ENCODE measurements around the gene ATXN7L3. TPM values are rescaled to one million over a fixed set of nuclear protein-coding genes. Genes with fewer than 3 reads are reported as not detected.
A peak's percentile ranks its signal among the peaks of the same experiment; 100 is the strongest.

The ATXN7L3 gene
- total RNA-seq, 1 experiment from 2014 or later, result 86.7 TPM

GRCh38 chr17:44191941-44192496 is 7.7 kb downstream of the ATXN7L3 start:
- Histone ChIP-seq H3K79me2 (ENCODE audit: insufficient read depth, low read length) (peaks cover 13% of the 10 kb centered on the region), H3K27me3 (ENCODE audit: insufficient read depth, low read length) (no peaks in the 10 kb centered on the region), H3K9ac (ENCODE audit: low read length) (no peak overlapping the region), H2AFZ (ENCODE audit: low read depth, low read length, poor library complexity, severe bottlenecking) (no peak overlapping the region), H3K9me2 (ENCODE audit: insufficient read depth) (no peaks in the 10 kb centered on the region), H3K4me1 (ENCODE audit: control insufficient read depth in 1 of 2, insufficient read depth in 2 of 2, low read length in 2 of 2) (peaks cover 4 to 15% of the 10 kb centered on the region in 2 experiments; a peak in 3 of 4 replicates), H4K20me1 (ENCODE audit: insufficient read depth) (no peaks in the 10 kb centered on the region), H3K4me2 (ENCODE audit: low read length) (no peak overlapping the region), H3K9me3 (ENCODE audit: control insufficient read depth in 1 of 2, insufficient read depth in 1 of 2, low read depth in 1 of 2, low read length in 2 of 2) (no peaks in the 10 kb centered on the region), H3K27ac (ENCODE audit: low read depth, low read length) (no peak overlapping the region), H3K4me3 (replicated peaks in 1 of 2; ENCODE audit: low read depth in 1 of 2, low read length in 2 of 2) (no peak overlapping the region), H3K36me3 (ENCODE audit: control insufficient read depth in 1 of 2, insufficient read depth in 2 of 2, low read length in 2 of 2) (peaks cover 20 to 32% of the 10 kb centered on the region in 2 experiments)
- no TSS peak for BruUV-seq (replicated peaks)
- RAD21 ChIA-PET (ENCODE audit: low non-redundant PET in 1 of 2, low total read pairs in 2 of 2, uncharacterized antibody in 2 of 2, unreplicated experiment in 2 of 2), result no interaction called here
- POLR2A ChIA-PET, result interaction anchor here (0.7 kb wide), 1 partner anchor 460 kb away, joined by 3 read pairs; no protein-coding TSS in a partner anchor
- CTCF ChIA-PET, result no interaction called here
- ATAC-seq, result peak; percentile 37; the same call in 1 of the 2 replicates
- DNase-seq (ENCODE audit: low read depth, low spot score), result no peak
- TF ChIP-seq POLR2A (IDR thresholded peaks at IDR 0.05; ENCODE audit: borderline replicate concordance, extremely low read depth, insufficient read depth, insufficient read length) (peak; percentile 27), SRF (IDR thresholded peaks at IDR 0.05; ENCODE audit: low read depth) (no peak), POLR2AphosphoS5 (IDR thresholded peaks at IDR 0.05; ENCODE audit: low read depth, low read length) (peak; percentile 14)
- intact Hi-C loops (cut with micrococcal nuclease), result no loop called here

GRCh38 chr17:44191369-44191768 is 8.3 kb downstream of the ATXN7L3 start:
- Histone ChIP-seq H3K4me3 (replicated peaks in 1 of 2; ENCODE audit: low read depth in 1 of 2, low read length in 2 of 2) (no peak overlapping the region), H3K4me2 (ENCODE audit: low read length) (no peak overlapping the region), H3K27me3 (ENCODE audit: insufficient read depth, low read length) (no peaks in the 10 kb centered on the region), H3K36me3 (ENCODE audit: control insufficient read depth in 1 of 2, insufficient read depth in 2 of 2, low read length in 2 of 2) (peaks cover 20 to 28% of the 10 kb centered on the region in 2 experiments), H2AFZ (ENCODE audit: low read depth, low read length, poor library complexity, severe bottlenecking) (no peak overlapping the region), H3K9me2 (ENCODE audit: insufficient read depth) (no peaks in the 10 kb centered on the region), H3K79me2 (ENCODE audit: insufficient read depth, low read length) (peaks cover 13% of the 10 kb centered on the region), H4K20me1 (ENCODE audit: insufficient read depth) (no peaks in the 10 kb centered on the region), H3K27ac (ENCODE audit: low read depth, low read length) (no peak overlapping the region), H3K4me1 (ENCODE audit: control insufficient read depth in 1 of 2, insufficient read depth in 2 of 2, low read length in 2 of 2) (peaks cover 4 to 15% of the 10 kb centered on the region in 2 experiments; a peak in 3 of 4 replicates), H3K9ac (ENCODE audit: low read length) (no peak overlapping the region), H3K9me3 (ENCODE audit: control insufficient read depth in 1 of 2, insufficient read depth in 1 of 2, low read depth in 1 of 2, low read length in 2 of 2) (no peaks in the 10 kb centered on the region)
- BruUV-seq (replicated peaks), result no TSS peak
- ChIA-PET POLR2A (no interaction called here), CTCF (no interaction called here), RAD21 (ENCODE audit: low non-redundant PET in 1 of 2, low total read pairs in 2 of 2, uncharacterized antibody in 2 of 2, unreplicated experiment in 2 of 2) (no interaction called here)
- TF ChIP-seq ZNF274 (IDR thresholded peaks at IDR 0.05; ENCODE audit: low read depth, low read length) (no peak), CTCF (IDR thresholded peaks at IDR 0.05 in 2 of 3, conservative IDR thresholded peaks at IDR 0.05 in 1 of 3; ENCODE audit: borderline replicate concordance in 1 of 3, insufficient read depth in 1 of 3, low read depth in 2 of 3, low read length in 2 of 3) (no peak), ATF3 (IDR thresholded peaks at IDR 0.05) (no peak), JUND (IDR thresholded peaks at IDR 0.05) (no peak), ZBTB33 (IDR thresholded peaks at IDR 0.05; ENCODE audit: extremely low read depth, insufficient replicate concordance, low read length) (no peak), EGR1 (IDR thresholded peaks at IDR 0.05; ENCODE audit: low read depth) (no peak)
- intact Hi-C loops (cut with micrococcal nuclease), result no loop called here
- ATAC-seq, result no peak
- DNase-seq (ENCODE audit: low read depth, low spot score), result no peak
